GM12874 (cell line): ENCODE data around the gene SLC51B.
A peak's percentile ranks its signal among the peaks of the same experiment; 100 is the strongest.

Source experiments
- TF ChIP-seq, protein P1 (sequence below): IDR thresholded peaks from 2 replicates; pipeline ENCODE4 v1.5.1; 2011; ENCODE audit warnings: low read depth, mild to moderate bottlenecking, control low read depth, low read length, moderate library complexity; ENCODE audit not compliant: insufficient read depth

The SLC51B gene

DNA sequence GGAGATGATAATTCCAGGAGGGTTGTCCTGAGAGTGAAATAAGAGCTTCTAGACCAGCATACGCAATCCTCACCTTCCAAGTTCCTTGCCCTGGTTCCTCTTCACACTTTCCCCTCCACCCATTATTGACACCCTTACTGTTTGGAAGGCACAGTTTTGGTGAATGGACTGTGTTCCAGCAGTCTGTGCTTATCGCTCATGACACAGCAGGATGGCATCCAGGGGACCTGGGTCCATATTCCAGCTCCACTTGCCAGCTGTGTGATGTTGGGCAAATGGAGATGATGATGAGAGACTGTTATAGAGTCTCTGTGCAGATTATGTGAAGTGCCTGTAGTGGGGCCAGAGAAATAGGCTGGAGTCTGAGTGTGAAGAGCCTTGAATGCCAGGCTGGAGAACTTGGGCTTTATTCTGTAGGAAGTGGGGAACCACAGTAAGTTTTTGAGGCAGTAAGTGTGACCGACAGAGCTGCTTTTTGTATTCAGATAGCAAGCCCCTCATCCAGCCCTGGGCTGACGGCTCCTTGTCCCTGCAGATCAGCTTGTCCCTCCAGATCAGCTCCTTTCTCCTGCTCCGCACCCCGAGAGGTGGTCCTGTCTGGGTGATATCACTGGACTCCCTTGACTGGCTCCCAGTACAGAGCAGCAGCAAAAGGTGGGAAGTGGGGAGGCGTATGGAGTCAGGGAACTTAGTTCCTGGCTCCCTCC, 39.5 kb downstream of the SLC51B start:
- TF ChIP-seq, protein P1, sequence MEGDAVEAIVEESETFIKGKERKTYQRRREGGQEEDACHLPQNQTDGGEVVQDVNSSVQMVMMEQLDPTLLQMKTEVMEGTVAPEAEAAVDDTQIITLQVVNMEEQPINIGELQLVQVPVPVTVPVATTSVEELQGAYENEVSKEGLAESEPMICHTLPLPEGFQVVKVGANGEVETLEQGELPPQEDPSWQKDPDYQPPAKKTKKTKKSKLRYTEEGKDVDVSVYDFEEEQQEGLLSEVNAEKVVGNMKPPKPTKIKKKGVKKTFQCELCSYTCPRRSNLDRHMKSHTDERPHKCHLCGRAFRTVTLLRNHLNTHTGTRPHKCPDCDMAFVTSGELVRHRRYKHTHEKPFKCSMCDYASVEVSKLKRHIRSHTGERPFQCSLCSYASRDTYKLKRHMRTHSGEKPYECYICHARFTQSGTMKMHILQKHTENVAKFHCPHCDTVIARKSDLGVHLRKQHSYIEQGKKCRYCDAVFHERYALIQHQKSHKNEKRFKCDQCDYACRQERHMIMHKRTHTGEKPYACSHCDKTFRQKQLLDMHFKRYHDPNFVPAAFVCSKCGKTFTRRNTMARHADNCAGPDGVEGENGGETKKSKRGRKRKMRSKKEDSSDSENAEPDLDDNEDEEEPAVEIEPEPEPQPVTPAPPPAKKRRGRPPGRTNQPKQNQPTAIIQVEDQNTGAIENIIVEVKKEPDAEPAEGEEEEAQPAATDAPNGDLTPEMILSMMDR = no peak

DNA sequence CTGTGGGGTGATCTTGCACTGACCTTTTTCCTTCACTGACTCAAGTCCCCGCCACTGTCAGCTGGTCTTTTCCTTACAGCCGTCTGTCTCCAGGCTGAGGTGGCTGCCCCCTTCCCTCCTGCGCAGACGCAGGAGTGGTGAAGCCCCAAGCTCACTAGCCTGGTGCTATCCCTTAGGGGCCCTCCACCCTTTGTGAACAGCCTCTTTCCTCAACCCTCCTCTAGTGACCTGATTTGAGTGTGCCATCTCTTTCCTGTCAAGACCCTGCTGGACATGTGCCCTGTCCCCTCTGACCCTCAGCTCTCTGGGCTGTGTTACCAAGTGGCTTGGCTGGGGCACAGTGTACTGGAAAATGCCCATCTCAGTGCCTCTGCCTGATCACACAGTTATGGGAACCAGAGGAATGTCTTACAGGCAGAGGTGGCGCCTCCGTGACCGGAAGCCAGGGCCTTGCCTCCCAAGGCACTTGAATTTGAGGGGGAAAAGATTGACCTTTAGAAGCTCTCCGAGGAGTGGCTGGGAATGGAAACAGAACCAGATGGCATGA, 40.1 kb downstream of the SLC51B start:
- TF ChIP-seq, protein P1 = no peak

DNA sequence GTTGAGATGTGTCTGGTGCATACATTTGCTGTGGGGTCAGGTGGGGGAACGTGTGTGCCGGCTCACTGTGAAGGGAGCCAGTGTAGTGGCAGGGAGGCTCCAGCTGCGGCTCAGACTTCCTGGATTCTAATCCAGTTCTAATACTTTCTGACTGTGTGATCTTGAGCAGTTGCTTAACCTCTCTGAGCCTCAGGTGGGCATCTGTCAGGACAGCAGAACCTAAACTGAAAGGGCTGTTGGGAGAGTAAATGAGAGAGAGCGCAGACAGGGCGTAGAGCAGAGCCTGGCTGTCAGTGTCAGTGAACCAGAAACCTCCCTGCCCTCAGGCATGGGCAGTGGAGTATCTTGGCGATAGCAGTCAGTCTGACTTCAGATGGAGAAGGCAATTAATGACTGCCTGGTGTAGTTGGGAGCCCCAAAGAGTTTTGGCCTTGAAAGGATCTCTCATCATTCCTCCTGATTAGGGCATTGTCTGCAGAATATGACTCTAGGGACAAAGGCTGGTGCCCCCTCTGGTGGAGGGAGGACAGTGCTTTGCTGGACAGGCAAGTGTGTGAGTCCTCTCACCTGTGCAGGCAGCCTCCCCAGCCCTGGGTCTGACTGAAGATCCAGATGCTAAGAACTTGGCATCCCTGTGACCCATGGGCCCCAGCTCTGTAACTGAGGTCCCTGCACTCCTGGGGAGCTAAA, 40.9 kb downstream of the SLC51B start:
- TF ChIP-seq, protein P1 = peak; percentile 56; the same call in 1 of the 2 replicates

DNA sequence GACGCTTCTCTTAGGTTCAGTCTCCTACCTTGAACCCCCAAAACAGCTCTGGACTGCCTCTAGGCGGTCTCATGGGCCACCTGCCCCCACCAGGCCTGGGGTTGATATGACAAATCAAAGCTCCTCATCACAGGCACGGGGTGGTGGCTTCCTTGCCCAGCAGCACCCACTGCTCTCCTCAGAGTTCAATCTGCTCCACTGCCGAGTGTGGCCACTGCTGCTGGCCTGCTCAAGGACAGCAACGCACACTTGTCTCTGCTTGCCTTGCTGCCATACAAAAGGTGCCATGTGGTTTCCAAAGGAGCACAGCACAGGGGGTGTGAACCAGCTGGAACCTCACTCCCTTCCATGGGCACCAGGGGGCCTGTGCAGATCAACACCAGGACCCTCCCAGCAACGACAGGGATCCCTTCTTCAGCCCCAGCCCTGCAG, 41.5 kb downstream of the SLC51B start:
- TF ChIP-seq, protein P1 = no peak

DNA sequence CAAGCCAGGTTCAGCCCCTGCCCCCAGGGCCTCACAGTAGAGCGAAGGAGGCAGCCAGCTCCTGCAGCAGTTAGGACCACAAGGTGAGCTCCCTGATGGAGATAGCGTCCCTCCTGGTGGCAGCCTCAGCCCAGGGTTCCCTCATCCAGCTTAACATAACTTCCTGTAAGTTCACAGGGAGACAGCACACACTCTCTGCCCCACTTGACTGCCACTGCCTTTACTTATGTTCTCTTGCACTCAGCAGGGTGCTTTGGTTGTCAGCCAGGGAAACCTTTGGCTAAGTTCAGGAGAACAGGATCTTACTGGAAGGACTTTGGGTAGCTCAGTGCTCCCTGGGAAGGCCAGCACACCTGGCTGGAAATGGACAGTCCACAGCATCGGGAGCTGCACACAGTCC, 42.2 kb downstream of the SLC51B start:
- TF ChIP-seq, protein P1 = no peak

DNA sequence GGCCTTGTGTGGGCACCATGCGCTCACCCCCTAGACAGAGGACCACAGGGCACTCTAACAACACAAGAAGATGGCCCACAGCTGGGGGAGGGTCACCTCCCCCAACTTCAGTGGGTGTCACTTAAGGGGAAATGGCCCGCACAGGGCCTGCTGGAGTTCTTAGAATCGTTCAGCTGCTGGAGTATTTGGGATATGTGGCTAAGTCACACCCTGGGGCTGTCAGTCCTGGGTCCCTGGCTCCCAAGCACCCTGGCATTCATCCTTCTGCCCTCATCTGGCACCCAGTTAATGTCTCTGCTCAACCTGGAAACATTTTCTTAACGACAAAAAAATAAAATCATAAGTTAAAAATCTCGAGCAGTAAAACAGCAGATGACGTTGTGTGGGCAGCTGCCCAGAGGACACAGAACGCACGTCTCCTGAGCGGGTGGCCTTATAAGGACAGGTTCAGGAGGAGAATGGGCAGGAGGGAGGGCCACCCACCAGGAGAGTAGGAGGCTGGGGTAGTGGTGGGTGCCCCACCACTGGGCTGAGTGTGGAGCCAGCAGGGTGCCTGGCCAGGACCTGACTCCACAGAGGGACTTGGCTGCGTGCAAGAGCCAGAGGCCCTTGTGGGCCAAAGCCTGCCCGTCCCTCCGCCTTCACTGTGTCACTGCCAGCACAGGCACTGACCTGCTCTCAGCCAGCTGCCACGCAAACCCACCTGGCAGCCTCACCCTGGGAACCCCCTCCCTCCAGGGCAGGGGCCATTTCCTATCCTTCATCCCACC, 42.9 kb downstream of the SLC51B start:
- TF ChIP-seq, protein P1 = no peak

DNA sequence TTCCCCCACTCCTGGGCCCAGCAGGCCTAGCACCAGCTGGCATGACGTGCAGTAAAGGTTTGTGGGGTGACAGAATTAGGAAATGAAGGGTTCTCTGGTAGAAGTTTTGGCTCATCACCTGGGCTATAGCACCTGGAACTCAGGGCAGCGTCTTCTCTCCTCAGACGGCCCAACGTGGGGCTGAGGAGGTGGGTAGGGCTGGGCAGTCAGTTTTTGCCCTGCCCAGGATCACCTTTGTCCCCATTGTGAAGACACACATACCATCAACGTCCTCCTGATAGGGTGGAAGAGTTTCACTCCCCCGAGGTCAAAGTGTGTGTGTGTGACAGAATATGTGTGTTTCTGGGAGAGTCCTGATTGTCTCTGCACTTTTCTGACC, 43.4 kb downstream of the SLC51B start:
- TF ChIP-seq, protein P1 = no peak
